ENCODE data around the gene P2RY2.

P2RY2 gene

DNA sequence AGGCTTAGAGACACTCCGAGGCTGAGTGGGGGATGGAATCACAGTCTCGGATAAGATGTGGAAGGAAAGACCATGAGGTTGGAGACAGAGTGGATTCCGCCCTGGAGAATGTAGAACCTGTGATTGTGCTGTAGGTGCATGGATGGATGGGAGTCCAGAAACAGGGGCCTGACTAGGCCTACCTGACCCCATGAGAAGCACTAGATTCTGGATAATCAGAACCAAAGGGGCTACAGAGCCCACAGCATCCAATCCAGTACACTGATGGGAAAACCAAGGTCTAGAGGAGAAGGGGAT is 43.6 kb upstream of the P2RY2 start:
- H3K4me2 ChIP-seq (ENCODE audit: low read depth, low read length): no peak overlapping the region
- H3K9me3 ChIP-seq (replicated peaks; ENCODE audit: insufficient read depth, low read length): no peaks in the 10 kb centered on the region

GRCh38 chr11:73175551-73176144 is 42.4 kb upstream of the P2RY2 start:
- Histone ChIP-seq H2AFZ (ENCODE audit: low read length) (no peak overlapping the region), H3K4me2 (ENCODE audit: low read depth, low read length) (no peak overlapping the region), H3K4me3 (ENCODE audit: low read length) (no peak overlapping the region), H3K79me2 (ENCODE audit: low read length) (no peaks in the 10 kb centered on the region), H3K4me1 (ENCODE audit: low read length) (peaks cover 26% of the 10 kb centered on the region), H3K27me3 (replicated peaks; ENCODE audit: insufficient read depth, low read length) (no peaks in the 10 kb centered on the region), H3F3A (ENCODE audit: insufficient read depth, low read length) (no peaks in the 10 kb centered on the region), H4K20me1 (ENCODE audit: insufficient read depth, low read length) (no peaks in the 10 kb centered on the region), H3K9me2 (replicated peaks; ENCODE audit: insufficient read depth, low read length) (no peaks in the 10 kb centered on the region), H3K9ac (ENCODE audit: low read length) (no peak overlapping the region), H3K27ac (ENCODE audit: low read length) (no peak overlapping the region), H3K36me3 (replicated peaks; ENCODE audit: insufficient read depth, low read length) (no peaks in the 10 kb centered on the region), H3K9me3 (replicated peaks; ENCODE audit: insufficient read depth, low read length) (no peaks in the 10 kb centered on the region)
- no peak for DNase-seq
- TF ChIP-seq EZH2 (optimal IDR thresholded peaks at IDR 0.05; ENCODE audit: low read depth, low read length) (no peak), EZH2phosphoT487 (IDR thresholded peaks at IDR 0.05; ENCODE audit: low read length) (no peak)
- TF ChIP-seq, protein P1, sequence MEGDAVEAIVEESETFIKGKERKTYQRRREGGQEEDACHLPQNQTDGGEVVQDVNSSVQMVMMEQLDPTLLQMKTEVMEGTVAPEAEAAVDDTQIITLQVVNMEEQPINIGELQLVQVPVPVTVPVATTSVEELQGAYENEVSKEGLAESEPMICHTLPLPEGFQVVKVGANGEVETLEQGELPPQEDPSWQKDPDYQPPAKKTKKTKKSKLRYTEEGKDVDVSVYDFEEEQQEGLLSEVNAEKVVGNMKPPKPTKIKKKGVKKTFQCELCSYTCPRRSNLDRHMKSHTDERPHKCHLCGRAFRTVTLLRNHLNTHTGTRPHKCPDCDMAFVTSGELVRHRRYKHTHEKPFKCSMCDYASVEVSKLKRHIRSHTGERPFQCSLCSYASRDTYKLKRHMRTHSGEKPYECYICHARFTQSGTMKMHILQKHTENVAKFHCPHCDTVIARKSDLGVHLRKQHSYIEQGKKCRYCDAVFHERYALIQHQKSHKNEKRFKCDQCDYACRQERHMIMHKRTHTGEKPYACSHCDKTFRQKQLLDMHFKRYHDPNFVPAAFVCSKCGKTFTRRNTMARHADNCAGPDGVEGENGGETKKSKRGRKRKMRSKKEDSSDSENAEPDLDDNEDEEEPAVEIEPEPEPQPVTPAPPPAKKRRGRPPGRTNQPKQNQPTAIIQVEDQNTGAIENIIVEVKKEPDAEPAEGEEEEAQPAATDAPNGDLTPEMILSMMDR (IDR thresholded peaks at IDR 0.05; ENCODE audit: low read length): no peak

More for the DNA sequence above, 43.6 kb upstream of the P2RY2 start:
- no peaks in the 10 kb centered on the region for H3F3A ChIP-seq (ENCODE audit: insufficient read depth, low read length)
- DNase-seq: no peak
- no peak overlapping the region for H3K9ac ChIP-seq (ENCODE audit: low read length)
- no peak overlapping the region for H3K4me3 ChIP-seq (ENCODE audit: low read length)
- TF ChIP-seq EZH2 (optimal IDR thresholded peaks at IDR 0.05; ENCODE audit: low read depth, low read length) (no peak), EZH2phosphoT487 (IDR thresholded peaks at IDR 0.05; ENCODE audit: low read length) (no peak)
- TF ChIP-seq, protein P1 (IDR thresholded peaks at IDR 0.05; ENCODE audit: low read length): no peak
- H3K79me2 ChIP-seq (ENCODE audit: low read length): no peaks in the 10 kb centered on the region
- no peak overlapping the region for H3K27ac ChIP-seq (ENCODE audit: low read length)
- H4K20me1 ChIP-seq (ENCODE audit: insufficient read depth, low read length): no peaks in the 10 kb centered on the region
- no peaks in the 10 kb centered on the region for H3K36me3 ChIP-seq (replicated peaks; ENCODE audit: insufficient read depth, low read length)
- H3K9me2 ChIP-seq (replicated peaks; ENCODE audit: insufficient read depth, low read length): no peaks in the 10 kb centered on the region
- peaks cover 26% of the 10 kb centered on the region for H3K4me1 ChIP-seq (ENCODE audit: low read length)
- no peaks in the 10 kb centered on the region for H3K27me3 ChIP-seq (replicated peaks; ENCODE audit: insufficient read depth, low read length)
- H2AFZ ChIP-seq (ENCODE audit: low read length): no peak overlapping the region

DNA sequence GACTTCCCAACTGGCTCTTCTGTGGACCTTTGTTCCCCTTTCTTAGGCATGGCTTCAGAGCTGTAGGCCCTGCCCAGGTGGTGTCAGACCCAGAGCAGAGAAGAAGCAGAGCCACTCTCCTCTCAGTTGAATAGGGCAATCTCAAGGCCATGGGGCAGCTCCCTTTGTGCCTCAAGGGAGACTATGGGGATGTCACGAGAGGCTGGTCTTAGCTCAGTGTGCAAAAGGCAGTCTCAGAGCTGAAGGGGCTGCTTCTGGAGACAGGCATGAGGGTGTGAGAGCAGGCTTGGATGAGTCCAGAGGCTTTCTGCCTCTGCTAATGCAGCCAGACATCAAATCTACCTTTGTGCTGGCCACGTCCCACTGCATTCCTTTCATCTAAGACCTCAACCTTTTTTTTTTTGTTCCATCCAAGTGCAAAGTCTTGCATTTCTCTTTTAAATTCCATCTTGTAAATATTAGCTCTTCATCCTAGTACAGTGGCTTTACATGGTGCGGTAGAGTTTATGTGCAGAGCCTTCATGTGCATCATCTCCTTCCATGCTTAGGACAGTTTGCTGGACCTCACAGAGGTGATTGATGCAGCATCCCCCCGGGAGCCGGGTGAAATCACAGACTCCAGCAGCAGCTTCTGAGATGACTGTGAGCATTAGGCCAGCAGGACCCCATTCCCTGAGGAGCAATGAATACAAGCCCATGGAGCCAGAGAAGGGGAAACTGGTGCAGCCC is 41.8 kb upstream of the P2RY2 start:
- no peak for DNase-seq
- no peak overlapping the region for H2AFZ ChIP-seq (ENCODE audit: low read length)
- peaks cover 26% of the 10 kb centered on the region for H3K4me1 ChIP-seq (ENCODE audit: low read length)

More for the DNA sequence above, 41.8 kb upstream of the P2RY2 start:
- TF ChIP-seq EZH2phosphoT487 (IDR thresholded peaks at IDR 0.05; ENCODE audit: low read length) (no peak), EZH2 (optimal IDR thresholded peaks at IDR 0.05; ENCODE audit: low read depth, low read length) (no peak)
- TF ChIP-seq, protein P1 (IDR thresholded peaks at IDR 0.05; ENCODE audit: low read length): no peak
- Histone ChIP-seq H3K79me2 (ENCODE audit: low read length) (no peaks in the 10 kb centered on the region), H3K9me2 (replicated peaks; ENCODE audit: insufficient read depth, low read length) (no peaks in the 10 kb centered on the region), H3K4me2 (ENCODE audit: low read depth, low read length) (no peak overlapping the region), H3K36me3 (replicated peaks; ENCODE audit: insufficient read depth, low read length) (no peaks in the 10 kb centered on the region), H4K20me1 (ENCODE audit: insufficient read depth, low read length) (no peaks in the 10 kb centered on the region), H3K4me3 (ENCODE audit: low read length) (no peak overlapping the region), H3F3A (ENCODE audit: insufficient read depth, low read length) (no peaks in the 10 kb centered on the region), H3K9me3 (replicated peaks; ENCODE audit: insufficient read depth, low read length) (no peaks in the 10 kb centered on the region), H3K27me3 (replicated peaks; ENCODE audit: insufficient read depth, low read length) (no peaks in the 10 kb centered on the region), H3K27ac (ENCODE audit: low read length) (no peak overlapping the region), H3K9ac (ENCODE audit: low read length) (no peak overlapping the region)
